ENCODE measurements around the gene INF2. TPM values are rescaled to one million over a fixed set of nuclear protein-coding genes. Genes with fewer than 3 reads are reported as not detected.
"Not testable (repeated sequence)": the region's sequence is repeated elsewhere in the genome, so short reads cannot be mapped to it uniquely, and the experiment has no call there.

The INF2 gene
- total and polyA plus RNA-seq, 9 of the 15 experiments (the other 6 are each of a cell fraction or from before 2014, with no cell fraction given), result 0.56 to 31.3 (median 7.8) TPM

GRCh38 chr14:104750753-104751057 is 61.3 kb downstream of the INF2 start:
- POLR2A ChIA-PET, result interaction anchor here (0.6 to 1.3 kb wide), 4 partner anchors 15 to 56 kb away, joined by 3 to 4 read pairs (median 4); partner anchors contain the start of gene ADSS1
- in situ Hi-C loops (cut with MboI); H3K9me3 ChIP-seq (replicated peaks; ENCODE audit: control insufficient read depth, insufficient read depth, low read depth, low read length); H4K20me1 ChIP-seq (replicated peaks; ENCODE audit: control insufficient read depth, insufficient read depth, low read length); ATAC-seq; CTCF ChIA-PET (ENCODE audit: low intra/inter-chr PET ratio); H3K9ac ChIP-seq (ENCODE audit: insufficient read depth in 1 of 2, low read depth in 2 of 2, low read length in 2 of 2); FAIRE-seq; H3K27ac ChIP-seq (ENCODE audit: extremely low read depth, low read depth, low read length); H3K27me3 ChIP-seq (ENCODE audit: control insufficient read depth in 2 of 2, insufficient read depth in 2 of 2, low read length in 2 of 2); BruUV-seq (replicated peaks); H3K4me2 ChIP-seq (ENCODE audit: insufficient read depth, low read length); H3K9me1 ChIP-seq (ENCODE audit: control insufficient read depth, insufficient read depth, low read length); H3K4me3 ChIP-seq: not testable (repeated sequence)
- 72% methylated on average over 5 of the region's 5 CpGs for WGBS (ENCODE audit: insufficient coverage, low coverage, missing lambda C conversion rate)
- Histone ChIP-seq H3K36me3 (ENCODE audit: control insufficient read depth, insufficient read depth, low read length) (peaks cover 12% of the 10 kb centered on the region; the same call in 2 of the 3 replicates), H3K79me2 (ENCODE audit: control insufficient read depth, insufficient read depth, low read length) (peaks cover 26% of the 10 kb centered on the region), H3K4me1 (replicated peaks in 1 of 2; ENCODE audit: control insufficient read depth in 2 of 2, insufficient read depth in 2 of 2, low read length in 2 of 2) (peaks cover 9 to 43% of the 10 kb centered on the region in 2 experiments; a peak in 3 of 5 replicates), H2AFZ (ENCODE audit: low read depth, low read length) (0 out of 2 replicates have a peak overlapping the region, but pooled peaks have one; percentile 51)
- intact Hi-C loops (cut with micrococcal nuclease), result loop anchor here (5.0 kb wide), 1 partner anchor 77 kb away; no protein-coding TSS in a partner anchor
- peak; percentile 84 for TF ChIP-seq NFYB (IDR thresholded peaks at IDR 0.05; ENCODE audit: extremely low read depth, insufficient read length)
- TF ChIP-seq TBP (optimal IDR thresholded peaks at IDR 0.05; ENCODE audit: low read depth, low read length), result peak; percentile 29
- TF ChIP-seq ASH1L (IDR thresholded peaks at IDR 0.05; ENCODE audit: borderline replicate concordance, low read depth, partially characterized antibody), result peak; percentile 22
- peak in 1 of 4 experiments; percentile 31 for DNase-seq (ENCODE audit: extremely low read depth in 1 of 4, low spot score in 3 of 4)

All from K562 (cell line).